ENCODE results near the gene GJC1. TPM values are rescaled to one million over a fixed set of nuclear protein-coding genes. Genes with fewer than 3 reads are reported as not detected.

Gene GJC1
- total and polyA plus RNA-seq, 2 of the 8 experiments (the other 6 are each of a cell fraction or from before 2014, with no cell fraction given): 29.1 to 154 TPM

DNA sequence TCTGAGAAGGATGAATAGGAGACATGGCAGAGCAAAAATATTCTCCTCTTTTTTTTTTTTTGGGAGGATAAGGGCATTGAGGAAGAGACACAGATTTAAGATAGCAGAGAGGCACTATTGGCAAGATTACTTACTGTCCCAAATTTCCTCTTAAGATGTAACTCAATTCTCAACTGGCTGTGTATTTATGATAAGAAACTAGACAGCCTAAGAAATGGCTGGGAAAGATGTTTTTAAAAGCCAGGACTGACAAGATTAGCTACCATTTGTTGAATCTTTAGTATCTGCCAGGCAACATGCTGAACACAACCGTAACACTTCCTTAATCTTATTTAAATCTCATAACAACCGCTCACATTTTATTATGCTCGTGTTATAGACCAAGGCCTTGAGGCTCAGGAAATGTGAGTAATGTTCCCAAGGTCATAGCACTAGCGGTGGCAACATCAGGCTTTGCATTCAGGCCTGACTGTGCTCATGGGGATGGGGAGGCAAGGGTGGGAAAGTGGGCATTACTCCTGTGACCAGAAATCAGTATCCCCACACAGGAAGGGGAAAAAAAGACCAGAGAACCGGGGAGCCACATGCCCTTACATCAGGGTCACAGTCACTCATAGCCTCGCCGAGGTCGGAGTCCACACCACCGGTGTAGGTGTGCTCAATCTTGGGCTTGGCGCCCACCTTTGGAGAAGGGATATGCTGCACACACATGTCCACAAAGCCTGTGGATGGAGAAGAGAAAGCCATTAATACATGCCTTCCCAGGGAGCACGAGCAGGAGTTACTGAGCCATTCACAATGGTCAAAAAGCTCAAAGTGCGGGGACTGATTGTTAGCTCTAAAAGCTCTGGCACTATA is 33.2 kb upstream of the GJC1 start (continued):
- TF ChIP-seq, protein P1, sequence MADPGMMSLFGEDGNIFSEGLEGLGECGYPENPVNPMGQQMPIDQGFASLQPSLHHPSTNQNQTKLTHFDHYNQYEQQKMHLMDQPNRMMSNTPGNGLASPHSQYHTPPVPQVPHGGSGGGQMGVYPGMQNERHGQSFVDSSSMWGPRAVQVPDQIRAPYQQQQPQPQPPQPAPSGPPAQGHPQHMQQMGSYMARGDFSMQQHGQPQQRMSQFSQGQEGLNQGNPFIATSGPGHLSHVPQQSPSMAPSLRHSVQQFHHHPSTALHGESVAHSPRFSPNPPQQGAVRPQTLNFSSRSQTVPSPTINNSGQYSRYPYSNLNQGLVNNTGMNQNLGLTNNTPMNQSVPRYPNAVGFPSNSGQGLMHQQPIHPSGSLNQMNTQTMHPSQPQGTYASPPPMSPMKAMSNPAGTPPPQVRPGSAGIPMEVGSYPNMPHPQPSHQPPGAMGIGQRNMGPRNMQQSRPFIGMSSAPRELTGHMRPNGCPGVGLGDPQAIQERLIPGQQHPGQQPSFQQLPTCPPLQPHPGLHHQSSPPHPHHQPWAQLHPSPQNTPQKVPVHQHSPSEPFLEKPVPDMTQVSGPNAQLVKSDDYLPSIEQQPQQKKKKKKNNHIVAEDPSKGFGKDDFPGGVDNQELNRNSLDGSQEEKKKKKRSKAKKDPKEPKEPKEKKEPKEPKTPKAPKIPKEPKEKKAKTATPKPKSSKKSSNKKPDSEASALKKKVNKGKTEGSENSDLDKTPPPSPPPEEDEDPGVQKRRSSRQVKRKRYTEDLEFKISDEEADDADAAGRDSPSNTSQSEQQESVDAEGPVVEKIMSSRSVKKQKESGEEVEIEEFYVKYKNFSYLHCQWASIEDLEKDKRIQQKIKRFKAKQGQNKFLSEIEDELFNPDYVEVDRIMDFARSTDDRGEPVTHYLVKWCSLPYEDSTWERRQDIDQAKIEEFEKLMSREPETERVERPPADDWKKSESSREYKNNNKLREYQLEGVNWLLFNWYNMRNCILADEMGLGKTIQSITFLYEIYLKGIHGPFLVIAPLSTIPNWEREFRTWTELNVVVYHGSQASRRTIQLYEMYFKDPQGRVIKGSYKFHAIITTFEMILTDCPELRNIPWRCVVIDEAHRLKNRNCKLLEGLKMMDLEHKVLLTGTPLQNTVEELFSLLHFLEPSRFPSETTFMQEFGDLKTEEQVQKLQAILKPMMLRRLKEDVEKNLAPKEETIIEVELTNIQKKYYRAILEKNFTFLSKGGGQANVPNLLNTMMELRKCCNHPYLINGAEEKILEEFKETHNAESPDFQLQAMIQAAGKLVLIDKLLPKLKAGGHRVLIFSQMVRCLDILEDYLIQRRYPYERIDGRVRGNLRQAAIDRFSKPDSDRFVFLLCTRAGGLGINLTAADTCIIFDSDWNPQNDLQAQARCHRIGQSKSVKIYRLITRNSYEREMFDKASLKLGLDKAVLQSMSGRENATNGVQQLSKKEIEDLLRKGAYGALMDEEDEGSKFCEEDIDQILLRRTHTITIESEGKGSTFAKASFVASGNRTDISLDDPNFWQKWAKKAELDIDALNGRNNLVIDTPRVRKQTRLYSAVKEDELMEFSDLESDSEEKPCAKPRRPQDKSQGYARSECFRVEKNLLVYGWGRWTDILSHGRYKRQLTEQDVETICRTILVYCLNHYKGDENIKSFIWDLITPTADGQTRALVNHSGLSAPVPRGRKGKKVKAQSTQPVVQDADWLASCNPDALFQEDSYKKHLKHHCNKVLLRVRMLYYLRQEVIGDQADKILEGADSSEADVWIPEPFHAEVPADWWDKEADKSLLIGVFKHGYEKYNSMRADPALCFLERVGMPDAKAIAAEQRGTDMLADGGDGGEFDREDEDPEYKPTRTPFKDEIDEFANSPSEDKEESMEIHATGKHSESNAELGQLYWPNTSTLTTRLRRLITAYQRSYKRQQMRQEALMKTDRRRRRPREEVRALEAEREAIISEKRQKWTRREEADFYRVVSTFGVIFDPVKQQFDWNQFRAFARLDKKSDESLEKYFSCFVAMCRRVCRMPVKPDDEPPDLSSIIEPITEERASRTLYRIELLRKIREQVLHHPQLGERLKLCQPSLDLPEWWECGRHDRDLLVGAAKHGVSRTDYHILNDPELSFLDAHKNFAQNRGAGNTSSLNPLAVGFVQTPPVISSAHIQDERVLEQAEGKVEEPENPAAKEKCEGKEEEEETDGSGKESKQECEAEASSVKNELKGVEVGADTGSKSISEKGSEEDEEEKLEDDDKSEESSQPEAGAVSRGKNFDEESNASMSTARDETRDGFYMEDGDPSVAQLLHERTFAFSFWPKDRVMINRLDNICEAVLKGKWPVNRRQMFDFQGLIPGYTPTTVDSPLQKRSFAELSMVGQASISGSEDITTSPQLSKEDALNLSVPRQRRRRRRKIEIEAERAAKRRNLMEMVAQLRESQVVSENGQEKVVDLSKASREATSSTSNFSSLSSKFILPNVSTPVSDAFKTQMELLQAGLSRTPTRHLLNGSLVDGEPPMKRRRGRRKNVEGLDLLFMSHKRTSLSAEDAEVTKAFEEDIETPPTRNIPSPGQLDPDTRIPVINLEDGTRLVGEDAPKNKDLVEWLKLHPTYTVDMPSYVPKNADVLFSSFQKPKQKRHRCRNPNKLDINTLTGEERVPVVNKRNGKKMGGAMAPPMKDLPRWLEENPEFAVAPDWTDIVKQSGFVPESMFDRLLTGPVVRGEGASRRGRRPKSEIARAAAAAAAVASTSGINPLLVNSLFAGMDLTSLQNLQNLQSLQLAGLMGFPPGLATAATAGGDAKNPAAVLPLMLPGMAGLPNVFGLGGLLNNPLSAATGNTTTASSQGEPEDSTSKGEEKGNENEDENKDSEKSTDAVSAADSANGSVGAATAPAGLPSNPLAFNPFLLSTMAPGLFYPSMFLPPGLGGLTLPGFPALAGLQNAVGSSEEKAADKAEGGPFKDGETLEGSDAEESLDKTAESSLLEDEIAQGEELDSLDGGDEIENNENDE (IDR thresholded peaks at IDR 0.05; ENCODE audit: insufficient replicate concordance, low read length): no peak
- TF ChIP-seq HDAC2 (IDR thresholded peaks at IDR 0.05; ENCODE audit: borderline replicate concordance in 1 of 2, low read depth in 2 of 2, low read length in 2 of 2) (no peak), CTBP2 (IDR thresholded peaks at IDR 0.05; ENCODE audit: borderline replicate concordance, insufficient read depth, insufficient read length, low read length) (no peak), GTF2F1 (IDR thresholded peaks at IDR 0.05; ENCODE audit: borderline replicate concordance, low read depth, low read length) (no peak), RNF2 (IDR thresholded peaks at IDR 0.05; ENCODE audit: borderline replicate concordance, low read depth, low read length, missing control alignments, poor library complexity, severe bottlenecking) (no peak), KDM4A (IDR thresholded peaks at IDR 0.05; ENCODE audit: low read depth, low read length, severe bottlenecking) (no peak)
- TF ChIP-seq, protein P2, sequence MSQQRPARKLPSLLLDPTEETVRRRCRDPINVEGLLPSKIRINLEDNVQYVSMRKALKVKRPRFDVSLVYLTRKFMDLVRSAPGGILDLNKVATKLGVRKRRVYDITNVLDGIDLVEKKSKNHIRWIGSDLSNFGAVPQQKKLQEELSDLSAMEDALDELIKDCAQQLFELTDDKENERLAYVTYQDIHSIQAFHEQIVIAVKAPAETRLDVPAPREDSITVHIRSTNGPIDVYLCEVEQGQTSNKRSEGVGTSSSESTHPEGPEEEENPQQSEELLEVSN (IDR thresholded peaks at IDR 0.05): no peak

All from H1 (cell line).